GM23338 (cell line): ENCODE measurements around the gene GADD45GIP1. TPM values are rescaled to one million over a fixed set of nuclear protein-coding genes. Genes with fewer than 3 reads are reported as not detected.

Experiments used
- ATAC-seq: fragments of 200-7000 bp; cut with Tn5 transposase; 3 replicates; pipeline ENCODE4 v1.9.1; 2020
- DNase-seq: peaks from one replicate; pipeline ENCODE4 v3.0.0-alpha.2; 2015; ENCODE audit warnings: low spot score
- H2AFZ ChIP-seq: fragments of 200-600 bp; sonication (generic); 2 replicates; pipeline ENCODE4 v1.8.0; 2016; ENCODE audit warnings: antibody characterized with exemption, mild to moderate bottlenecking, moderate library complexity
- H3F3A ChIP-seq: fragments of 200-600 bp; sonication (generic); replicated peaks from 2 replicates; pipeline ENCODE4 v1.8.0; 2017; ENCODE audit warnings: antibody characterized with exemption, mixed run types, low read depth
- H3K27ac ChIP-seq: fragments of 200-600 bp; sonication (generic); 2 replicates; pipeline ENCODE4 v1.6.1; 2016; ENCODE audit warnings: low read depth
- H3K27me3 ChIP-seq: fragments of 200-600 bp; sonication (generic); 2 replicates; pipeline ENCODE4 v1.8.0; 2016; ENCODE audit warnings: mild to moderate bottlenecking, mixed run types, moderate library complexity; ENCODE audit not compliant: insufficient read depth
- H3K36me3 ChIP-seq: fragments of 200-600 bp; sonication (generic); 2 replicates; pipeline ENCODE4 v1.8.0; 2016; ENCODE audit warnings: mild to moderate bottlenecking; ENCODE audit not compliant: insufficient read depth
- H3K4me1 ChIP-seq: fragments of 200-600 bp; sonication (generic); 2 replicates; pipeline ENCODE4 v1.8.0; 2016; ENCODE audit warnings: mild to moderate bottlenecking, moderate library complexity; ENCODE audit not compliant: insufficient read depth
- H3K4me2 ChIP-seq: fragments of 200-600 bp; sonication (generic); 2 replicates; pipeline ENCODE4 v1.7.1; 2017; ENCODE audit warnings: mixed run types
- H3K4me3 ChIP-seq: fragments of 200-600 bp; sonication (generic); 2 replicates; pipeline ENCODE4 v1.6.1; 2016; ENCODE audit warnings: mixed run types
- H3K79me2 ChIP-seq: fragments of 200-600 bp; sonication (generic); replicated peaks from 2 replicates; pipeline ENCODE4 v1.8.0; 2017; ENCODE audit warnings: mild to moderate bottlenecking; ENCODE audit not compliant: insufficient read depth
- H3K9me2 ChIP-seq: fragments of 200-600 bp; sonication (generic); 2 replicates; pipeline ENCODE4 v1.8.0; 2017; ENCODE audit not compliant: insufficient read depth
- H4K20me1 ChIP-seq: fragments of 200-600 bp; sonication (generic); replicated peaks from 2 replicates; pipeline ENCODE4 v1.8.0; 2017; ENCODE audit warnings: mild to moderate bottlenecking; ENCODE audit not compliant: insufficient read depth
- H3K27ac Mint-ChIP-seq: 2 replicates; pipeline ENCODE4 v1.8.0; 2020; ENCODE audit warnings: inconsistent platforms, mild to moderate bottlenecking, moderate library complexity, mixed read lengths
- H3K27me3 Mint-ChIP-seq: 3 replicates; pipeline ENCODE4 v1.8.0; 2022; ENCODE audit warnings: low read depth, mild to moderate bottlenecking, moderate library complexity, mixed read lengths, inconsistent platforms; ENCODE audit not compliant: insufficient read depth, poor library complexity
- H3K36me3 Mint-ChIP-seq: 3 replicates; pipeline ENCODE4 v1.8.0; 2021; ENCODE audit warnings: low read depth, mild to moderate bottlenecking, inconsistent platforms, moderate library complexity, mixed read lengths
- H3K4me1 Mint-ChIP-seq: 3 replicates; pipeline ENCODE4 v1.8.0; 2020; ENCODE audit warnings: mild to moderate bottlenecking, inconsistent platforms, mixed read lengths
- H3K4me3 Mint-ChIP-seq: 3 replicates; pipeline ENCODE4 v1.8.0; 2021; ENCODE audit warnings: moderate library complexity, mild to moderate bottlenecking, inconsistent platforms, mixed read lengths
- H3K9me3 Mint-ChIP-seq: 3 replicates; pipeline ENCODE4 v1.8.0; 2020; ENCODE audit warnings: moderate library complexity, mild to moderate bottlenecking, inconsistent platforms, mixed read lengths
- CREB1 ChIP-seq: fragments of 250-450 bp; sonication (Bioruptor Pico); IDR thresholded peaks from 2 replicates; pipeline ENCODE4 v1.5.0; 2020; ENCODE audit warnings: low read depth, mild to moderate bottlenecking, moderate library complexity
- CTCF ChIP-seq, 2 experiments: fragments of 200-600 bp in 1 of 2; sonication (generic) in 1 of 2; conservative IDR thresholded peaks; 2 replicates each; pipeline versions ENCODE4 v1.5.1 to v1.6.1; 2016 to 2017; ENCODE audit warnings: antibody characterized with exemption in 2 of 2, low read depth in 2 of 2, mild to moderate bottlenecking in 2 of 2, moderate library complexity in 1 of 2
- EZH2 ChIP-seq: fragments of 200-600 bp; sonication (generic); IDR thresholded peaks from one replicate; pipeline ENCODE4 v1.8.0; 2017; ENCODE audit warnings: antibody characterized with exemption, mild to moderate bottlenecking, low read depth; ENCODE audit not compliant: unreplicated experiment
- EZH2phosphoT487 ChIP-seq: fragments of 200-600 bp; sonication (generic); IDR thresholded peaks from one replicate; pipeline ENCODE4 v1.8.1; 2018; ENCODE audit warnings: antibody characterized with exemption; ENCODE audit not compliant: unreplicated experiment
- JUNB ChIP-seq: IDR thresholded peaks from one replicate; pipeline ENCODE4 v1.6.1; 2016; ENCODE audit warnings: antibody characterized with exemption; ENCODE audit not compliant: unreplicated experiment
- NANOG ChIP-seq: IDR thresholded peaks from 2 replicates; pipeline ENCODE4 v1.6.1; 2016; ENCODE audit warnings: antibody characterized with exemption, borderline replicate concordance
- POLR2AphosphoS5 ChIP-seq: IDR thresholded peaks from 2 replicates; pipeline ENCODE4 v1.6.1; 2016; ENCODE audit warnings: antibody characterized with exemption, low read depth
- REST ChIP-seq: IDR thresholded peaks from one replicate; pipeline ENCODE4 v1.6.1; 2018; ENCODE audit warnings: antibody characterized with exemption; ENCODE audit not compliant: unreplicated experiment
- STAT1 ChIP-seq: IDR thresholded peaks from one replicate; pipeline ENCODE4 v1.6.1; 2016; ENCODE audit warnings: antibody characterized with exemption; ENCODE audit not compliant: unreplicated experiment
- ZNF114 ChIP-seq: fragments of 250-450 bp; sonication (Bioruptor Pico); IDR thresholded peaks from 2 replicates; pipeline ENCODE4 v1.5.0; 2020; ENCODE audit warnings: mild to moderate bottlenecking, moderate library complexity
- polyA plus RNA-seq: library from polyadenylated mRNA; unstranded; fragments of >200 nt; fragmentation: Nextera tagmentation; extraction: Ambion mirVana; gene quantifications from 2 replicates; pipeline ENCODE4 v1.2.1, GENCODE V29; 2016
- total RNA-seq: library from RNA; depleted of rRNA; stranded (reverse); fragments of >200 nt; shearing (Covaris generic); gene quantifications from 2 replicates; pipeline ENCODE4 v1.2.3, GENCODE V29; 2014
- TF ChIP-seq, protein P1 (sequence below): IDR thresholded peaks from 2 replicates; pipeline ENCODE4 v1.6.1; 2016; ENCODE audit warnings: antibody characterized with exemption

GADD45GIP1 gene
- total and polyA plus RNA-seq, 2 experiments from 2014 or later, result 63.9 to 255 TPM

- Mint-ChIP-seq H3K36me3 (no peaks in the 10 kb centered on the region), H3K27me3 (peaks cover 4% of the 10 kb centered on the region), H3K9me3 (no peaks in the 10 kb centered on the region), H3K4me3 (no peak overlapping the region), H3K4me1 (peaks cover 3% of the 10 kb centered on the region; the same call in 2 of the 3 replicates), H3K27ac (no peak overlapping the region)
- Histone ChIP-seq H3K9me2 (no peaks in the 10 kb centered on the region), H3K4me1 (no peaks in the 10 kb centered on the region; the same call in 1 of the 2 replicates), H3K79me2 (no peaks in the 10 kb centered on the region), H3K4me2 (no peak overlapping the region), H3F3A (no peaks in the 10 kb centered on the region), H3K4me3 (no peak overlapping the region), H3K36me3 (no peaks in the 10 kb centered on the region), H4K20me1 (no peaks in the 10 kb centered on the region), H2AFZ (no peak overlapping the region), H3K27me3 (no peaks in the 10 kb centered on the region), H3K27ac (no peak overlapping the region)
- TF ChIP-seq REST (no peak), STAT1 (no peak), JUNB (no peak), CREB1 (CRISPR knock-in tag) (no peak), ZNF114 (no peak), NANOG (no peak), CTCF (conservative IDR thresholded peaks at IDR 0.05; ENCODE audit: low read depth in 2 of 2) (no peak)
- TF ChIP-seq, protein P1, sequence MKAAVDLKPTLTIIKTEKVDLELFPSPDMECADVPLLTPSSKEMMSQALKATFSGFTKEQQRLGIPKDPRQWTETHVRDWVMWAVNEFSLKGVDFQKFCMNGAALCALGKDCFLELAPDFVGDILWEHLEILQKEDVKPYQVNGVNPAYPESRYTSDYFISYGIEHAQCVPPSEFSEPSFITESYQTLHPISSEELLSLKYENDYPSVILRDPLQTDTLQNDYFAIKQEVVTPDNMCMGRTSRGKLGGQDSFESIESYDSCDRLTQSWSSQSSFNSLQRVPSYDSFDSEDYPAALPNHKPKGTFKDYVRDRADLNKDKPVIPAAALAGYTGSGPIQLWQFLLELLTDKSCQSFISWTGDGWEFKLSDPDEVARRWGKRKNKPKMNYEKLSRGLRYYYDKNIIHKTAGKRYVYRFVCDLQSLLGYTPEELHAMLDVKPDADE, result no peak
- ATAC-seq (no peak), DNase-seq (no peak)
These were observed 10.9 kb upstream of the GADD45GIP1 start for GRCh38 chr19:12967907-12968306.

- Histone ChIP-seq H3K79me2 (no peaks in the 10 kb centered on the region), H3K27me3 (no peaks in the 10 kb centered on the region), H3K27ac (no peak overlapping the region), H2AFZ (peak overlapping the region; percentile 90; the same call in 1 of the 2 replicates), H3K4me1 (no peaks in the 10 kb centered on the region; the same call in 1 of the 2 replicates), H3K36me3 (no peaks in the 10 kb centered on the region), H3F3A (no peaks in the 10 kb centered on the region), H3K4me2 (peak overlapping the region; percentile 88), H4K20me1 (no peaks in the 10 kb centered on the region), H3K4me3 (peak overlapping the region; percentile 60), H3K9me2 (no peaks in the 10 kb centered on the region)
- Mint-ChIP-seq H3K27me3 (peaks cover 4% of the 10 kb centered on the region), H3K27ac (no peak overlapping the region), H3K36me3 (no peaks in the 10 kb centered on the region), H3K4me3 (peak overlapping the region; percentile 68), H3K4me1 (peaks cover 3% of the 10 kb centered on the region; the same call in 2 of the 3 replicates), H3K9me3 (no peaks in the 10 kb centered on the region)
- no peak for DNase-seq
- ATAC-seq, result no peak
- no peak for TF ChIP-seq EZH2phosphoT487
- TF ChIP-seq EZH2, result no peak
- no peak for TF ChIP-seq STAT1
- TF ChIP-seq POLR2AphosphoS5, result no peak
- TF ChIP-seq, protein P1, result no peak
- TF ChIP-seq REST, result no peak
- no peak for TF ChIP-seq CREB1 (CRISPR knock-in tag)
These were observed 8.8 kb upstream of the GADD45GIP1 start for GRCh38 chr19:12965812-12966135.
